Stimulated activated naive CD4-positive, alpha-beta T cell treated with Interleukin-2 at 50 U/mL for 16 hours (primary cell): Measurements from ENCODE around the gene CCDC106.

Source experiments
- DNase-seq: peaks from one replicate; lab custom pipeline; 2025; lab: John Stamatoyannopoulos, UW

The CCDC106 gene

GRCh38 chr19:55613930-55614710 lies 33.9 kb upstream of the CCDC106 start:
- no peak for DNase-seq

- no peak for DNase-seq
Observed at GRCh38 chr19:55614711-55615542, 33.1 kb upstream of the CCDC106 start.

- no peak for DNase-seq
Observed at GRCh38 chr19:55615543-55616394, 32.2 kb upstream of the CCDC106 start.

GRCh38 chr19:55616395-55616875 lies 31.6 kb upstream of the CCDC106 start:
- DNase-seq, result no peak

GRCh38 chr19:55617426-55617825 lies 30.6 kb upstream of the CCDC106 start:
- no peak for DNase-seq

- no peak for DNase-seq
Observed at GRCh38 chr19:55618426-55618825, 29.6 kb upstream of the CCDC106 start.

- no peak for DNase-seq
Observed at GRCh38 chr19:55619286-55619685, 28.7 kb upstream of the CCDC106 start.

- DNase-seq, result no peak
Observed at GRCh38 chr19:55620410-55621204, 27.4 kb upstream of the CCDC106 start.

GRCh38 chr19:55621205-55621672 lies 26.8 kb upstream of the CCDC106 start:
- no peak for DNase-seq

- no peak for DNase-seq
Observed at GRCh38 chr19:55621673-55622231, 26.3 kb upstream of the CCDC106 start.

- DNase-seq, result no peak
Observed at GRCh38 chr19:55622242-55622969, 25.6 kb upstream of the CCDC106 start.

GRCh38 chr19:55623130-55623529 lies 24.9 kb upstream of the CCDC106 start:
- DNase-seq, result no peak

GRCh38 chr19:55623561-55623960 lies 24.5 kb upstream of the CCDC106 start:
- no peak for DNase-seq

- DNase-seq, result peak; percentile 89
Observed at GRCh38 chr19:55624109-55625003, 23.7 kb upstream of the CCDC106 start, which contains the start of gene ZNF784. Gene ZNF784, minus strand, starts transcription at chr19:55624566. Its CDS starts 5 bp downstream, at chr19:55624561.

GRCh38 chr19:55625004-55625326 lies 23.0 kb upstream of the CCDC106 start:
- DNase-seq, result no peak

- DNase-seq, result peak; percentile 44
Observed at GRCh38 chr19:55626350-55626749, 21.7 kb upstream of the CCDC106 start.

- DNase-seq, result peak; percentile 71
Observed at GRCh38 chr19:55632463-55632834, 15.6 kb upstream of the CCDC106 start.

- no peak for DNase-seq
Observed at GRCh38 chr19:55633861-55634260, 14.2 kb upstream of the CCDC106 start.

- no peak for DNase-seq
Observed at GRCh38 chr19:55635334-55635717, 12.7 kb upstream of the CCDC106 start.
